ENCODE results near the gene NKX1-1.

The NKX1-1 gene

DNA sequence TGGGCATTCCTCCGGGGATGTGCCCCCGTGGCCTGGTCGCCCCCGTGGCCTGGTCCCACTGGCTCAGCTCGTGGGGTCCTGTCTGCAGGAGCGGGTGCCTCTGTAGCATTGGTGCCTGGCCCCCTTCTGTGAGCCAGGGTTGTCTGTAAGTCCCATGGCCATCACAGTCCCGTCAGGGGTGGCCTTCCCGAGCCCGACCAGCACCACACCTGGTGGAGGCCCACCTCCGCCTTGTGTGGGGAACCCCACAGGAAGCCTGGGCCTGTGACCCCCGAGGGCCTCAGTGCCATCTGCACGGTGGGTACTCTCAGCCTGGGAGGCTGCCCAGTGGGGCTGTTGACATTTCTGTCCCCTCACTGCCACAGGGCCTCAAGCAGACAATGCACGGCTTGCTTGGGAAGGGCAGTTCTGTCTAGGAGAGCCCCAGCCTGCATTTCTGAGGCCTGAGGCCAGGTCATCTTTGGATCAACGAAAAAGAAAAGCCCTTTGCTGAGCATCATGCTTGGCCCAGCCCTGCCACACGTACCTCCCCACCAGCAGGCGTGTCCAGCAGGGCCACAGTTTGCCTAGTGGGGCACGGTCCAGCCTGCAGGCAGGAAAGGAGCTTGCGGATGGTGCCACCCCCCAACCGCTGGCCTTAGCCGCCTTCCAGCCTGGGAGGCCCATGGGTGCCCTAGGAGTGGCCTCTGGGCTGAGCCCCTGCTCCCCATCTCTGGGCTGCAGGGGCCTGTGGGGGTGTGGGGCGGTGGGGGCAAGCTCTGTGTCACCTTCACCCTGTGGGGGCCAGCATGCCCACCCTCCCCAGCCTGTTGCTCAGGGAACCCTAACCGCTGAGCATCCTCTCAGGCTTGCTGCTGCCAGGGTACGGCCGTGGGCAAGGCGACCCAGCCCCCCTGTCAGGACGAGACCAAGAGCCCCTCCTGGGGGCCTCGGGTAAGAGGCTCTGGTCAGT is 23.2 kb downstream of the NKX1-1 start:
- Mint-ChIP-seq H3K4me1 (no peaks in the 10 kb centered on the region), H3K27me3 (ENCODE audit: low read depth, poor library complexity) (no peaks in the 10 kb centered on the region), H3K9me3 (peaks cover 4% of the 10 kb centered on the region), H3K4me3 (no peak overlapping the region), H3K36me3 (ENCODE audit: low read depth) (peaks cover 9% of the 10 kb centered on the region), H3K27ac (no peak overlapping the region)
- peak; percentile 0 for DNase-seq
- TF ChIP-seq, protein P1, sequence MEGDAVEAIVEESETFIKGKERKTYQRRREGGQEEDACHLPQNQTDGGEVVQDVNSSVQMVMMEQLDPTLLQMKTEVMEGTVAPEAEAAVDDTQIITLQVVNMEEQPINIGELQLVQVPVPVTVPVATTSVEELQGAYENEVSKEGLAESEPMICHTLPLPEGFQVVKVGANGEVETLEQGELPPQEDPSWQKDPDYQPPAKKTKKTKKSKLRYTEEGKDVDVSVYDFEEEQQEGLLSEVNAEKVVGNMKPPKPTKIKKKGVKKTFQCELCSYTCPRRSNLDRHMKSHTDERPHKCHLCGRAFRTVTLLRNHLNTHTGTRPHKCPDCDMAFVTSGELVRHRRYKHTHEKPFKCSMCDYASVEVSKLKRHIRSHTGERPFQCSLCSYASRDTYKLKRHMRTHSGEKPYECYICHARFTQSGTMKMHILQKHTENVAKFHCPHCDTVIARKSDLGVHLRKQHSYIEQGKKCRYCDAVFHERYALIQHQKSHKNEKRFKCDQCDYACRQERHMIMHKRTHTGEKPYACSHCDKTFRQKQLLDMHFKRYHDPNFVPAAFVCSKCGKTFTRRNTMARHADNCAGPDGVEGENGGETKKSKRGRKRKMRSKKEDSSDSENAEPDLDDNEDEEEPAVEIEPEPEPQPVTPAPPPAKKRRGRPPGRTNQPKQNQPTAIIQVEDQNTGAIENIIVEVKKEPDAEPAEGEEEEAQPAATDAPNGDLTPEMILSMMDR (IDR thresholded peaks at IDR 0.05) = no peak

DNA sequence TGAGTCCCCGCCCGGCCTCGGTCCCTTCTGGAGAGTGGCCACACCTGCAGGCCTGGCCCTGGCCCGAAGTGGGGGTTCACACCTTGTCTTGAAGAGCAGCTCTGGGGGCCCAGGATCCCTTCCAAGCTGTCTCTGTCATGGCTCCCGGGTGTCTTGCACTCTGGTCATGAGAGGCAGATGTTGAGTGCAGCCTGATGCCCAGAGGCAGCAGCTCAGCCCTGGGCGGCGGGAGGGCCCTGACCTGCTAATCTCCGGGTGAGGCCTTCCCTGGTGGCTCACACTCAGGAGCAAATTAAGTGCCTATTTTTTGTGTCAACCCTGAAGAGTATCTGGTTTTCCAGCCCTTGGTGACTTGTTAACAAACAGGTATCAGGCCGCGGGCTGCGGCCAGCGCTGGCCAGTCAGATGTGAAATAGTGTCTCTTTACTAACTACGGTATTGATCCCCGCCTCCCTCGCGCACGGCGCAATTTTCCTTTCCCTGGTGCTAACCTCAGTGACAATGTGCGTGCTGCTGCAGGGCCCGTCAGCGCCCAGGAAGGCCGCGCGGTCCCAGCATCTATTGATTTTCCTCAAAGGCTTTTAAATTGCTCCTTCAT is 24.2 kb downstream of the NKX1-1 start:
- Mint-ChIP-seq H3K27ac (peak overlapping the region; percentile 4), H3K36me3 (ENCODE audit: low read depth) (peaks cover 9% of the 10 kb centered on the region), H3K9me3 (no peaks in the 10 kb centered on the region), H3K4me3 (no peak overlapping the region), H3K4me1 (no peaks in the 10 kb centered on the region), H3K27me3 (ENCODE audit: low read depth, poor library complexity) (no peaks in the 10 kb centered on the region)
- DNase-seq = peak; percentile 0
- TF ChIP-seq, protein P1 (IDR thresholded peaks at IDR 0.05) = no peak

DNA sequence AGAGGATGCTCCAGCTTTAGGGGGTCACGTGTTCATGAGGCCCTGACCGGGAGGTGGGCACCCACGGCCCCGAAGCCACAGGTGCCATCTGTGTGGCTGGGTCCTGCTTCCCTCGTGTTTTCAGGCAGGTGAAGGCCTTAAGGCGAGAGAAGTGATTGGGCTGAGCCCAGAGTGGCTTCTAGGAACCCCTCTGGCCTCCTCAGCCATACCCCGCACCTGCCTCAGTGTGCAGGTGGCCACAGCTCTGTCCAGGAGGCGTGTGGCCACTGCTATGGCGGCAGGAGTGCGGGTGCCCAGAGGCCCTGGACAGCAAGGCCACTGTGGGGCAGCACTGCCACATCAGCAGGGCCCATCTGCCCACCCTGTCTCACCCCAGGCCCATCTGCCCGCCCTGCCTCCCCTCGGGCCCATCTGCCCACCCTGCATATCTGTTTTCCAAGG is 25.0 kb downstream of the NKX1-1 start:
- Mint-ChIP-seq H3K27ac (no peak overlapping the region), H3K27me3 (ENCODE audit: low read depth, poor library complexity) (no peaks in the 10 kb centered on the region), H3K4me1 (no peaks in the 10 kb centered on the region), H3K4me3 (no peak overlapping the region), H3K9me3 (no peaks in the 10 kb centered on the region), H3K36me3 (ENCODE audit: low read depth) (peaks cover 3% of the 10 kb centered on the region)
- peak; percentile 1 for DNase-seq
- TF ChIP-seq, protein P1 (IDR thresholded peaks at IDR 0.05) = no peak

DNA sequence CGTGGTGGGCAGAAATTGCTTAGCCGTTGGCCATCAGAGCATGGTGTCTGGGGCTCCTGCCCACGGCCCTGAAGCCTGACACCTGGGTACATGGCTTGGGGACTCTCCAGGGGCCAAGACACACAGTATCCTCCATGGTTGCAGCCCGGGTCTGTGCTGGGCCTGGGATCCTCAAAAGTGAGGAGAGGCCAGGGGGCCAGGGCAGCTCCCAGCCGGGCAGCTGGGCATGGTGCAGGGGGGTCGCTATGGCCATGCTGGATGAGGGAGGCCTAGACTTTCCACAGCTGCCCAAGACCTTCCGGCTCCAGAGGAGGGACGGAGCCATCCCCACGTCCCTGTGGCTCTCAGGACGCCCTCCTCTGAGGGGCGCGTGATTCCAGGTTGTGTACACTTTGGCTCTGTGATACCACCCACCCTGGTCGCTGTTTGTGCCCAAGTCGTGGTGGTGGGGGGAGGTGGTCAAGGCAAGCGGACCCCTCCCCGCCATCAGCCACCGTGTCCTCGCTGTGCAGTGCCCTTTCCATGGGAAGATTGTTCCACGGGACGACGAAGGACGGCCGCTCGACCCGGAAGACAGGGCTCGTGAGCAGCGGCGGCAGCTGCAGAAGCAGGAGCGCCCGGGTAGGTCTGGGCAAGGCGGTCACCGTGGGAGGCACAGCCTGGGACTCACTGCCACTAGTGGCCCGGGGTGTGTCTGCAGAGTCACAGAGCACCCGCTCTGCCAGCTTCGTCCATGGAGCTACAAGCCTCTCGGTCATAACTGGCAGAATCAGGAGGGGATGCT is 25.7 kb downstream of the NKX1-1 start:
- DNase-seq = no peak
- H3K4me1 Mint-ChIP-seq = no peaks in the 10 kb centered on the region
- TF ChIP-seq, protein P1 (IDR thresholded peaks at IDR 0.05) = no peak
- H3K9me3 Mint-ChIP-seq = no peaks in the 10 kb centered on the region
- H3K27me3 Mint-ChIP-seq (ENCODE audit: low read depth, poor library complexity) = no peaks in the 10 kb centered on the region
- H3K36me3 Mint-ChIP-seq (ENCODE audit: low read depth) = no peaks in the 10 kb centered on the region
- no peak overlapping the region for H3K4me3 Mint-ChIP-seq
- no peak overlapping the region for H3K27ac Mint-ChIP-seq

DNA sequence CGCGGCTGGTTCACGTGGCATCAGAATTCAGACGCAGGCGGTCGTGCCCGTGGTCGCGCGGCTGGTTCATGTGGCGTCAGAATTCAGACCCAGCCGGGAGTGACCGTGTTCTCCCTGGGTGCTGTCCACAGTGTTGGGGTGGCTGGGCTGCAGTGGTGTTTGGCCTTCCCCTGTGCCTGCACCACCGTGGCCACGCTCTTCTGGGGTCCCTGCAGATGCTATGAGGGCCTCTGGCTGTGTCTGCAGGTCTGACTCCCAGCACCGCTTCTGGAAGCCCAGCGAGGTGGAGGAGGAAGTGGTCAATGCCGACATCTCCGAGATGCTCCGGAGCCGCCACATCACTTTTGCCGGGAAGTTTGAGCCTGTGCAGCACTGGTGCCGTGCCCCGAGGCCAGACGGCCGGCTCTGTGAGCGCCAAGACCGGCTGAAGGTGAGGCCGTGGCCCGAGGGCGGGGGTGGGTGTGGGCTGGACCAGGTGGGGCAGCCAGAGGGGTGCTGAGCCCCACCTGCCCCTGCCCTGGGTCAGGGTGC is 26.4 kb downstream of the NKX1-1 start:
- TF ChIP-seq, protein P1 (IDR thresholded peaks at IDR 0.05) = no peak
- Mint-ChIP-seq H3K4me1 (no peaks in the 10 kb centered on the region), H3K9me3 (no peaks in the 10 kb centered on the region), H3K27me3 (ENCODE audit: low read depth, poor library complexity) (no peaks in the 10 kb centered on the region), H3K36me3 (ENCODE audit: low read depth) (no peaks in the 10 kb centered on the region), H3K27ac (no peak overlapping the region), H3K4me3 (no peak overlapping the region)
- DNase-seq = no peak
